IPS-11a (cell line): ENCODE results near the gene SOX10.
"Not testable (repeated sequence)": the region's sequence is repeated elsewhere in the genome, so short reads cannot be mapped to it uniquely, and the experiment has no call there.

Experiments used
- H3K4me3 ChIP-seq: one replicate; pipeline ENCODE4 v1.5.1; 2013; ENCODE audit warnings: low read depth, low read length, control low read depth

The SOX10 gene

GRCh38 chr22:37986371-37986770 lies 2.0 kb upstream of the SOX10 start:
- H3K4me3 ChIP-seq: no peak overlapping the region

DNA sequence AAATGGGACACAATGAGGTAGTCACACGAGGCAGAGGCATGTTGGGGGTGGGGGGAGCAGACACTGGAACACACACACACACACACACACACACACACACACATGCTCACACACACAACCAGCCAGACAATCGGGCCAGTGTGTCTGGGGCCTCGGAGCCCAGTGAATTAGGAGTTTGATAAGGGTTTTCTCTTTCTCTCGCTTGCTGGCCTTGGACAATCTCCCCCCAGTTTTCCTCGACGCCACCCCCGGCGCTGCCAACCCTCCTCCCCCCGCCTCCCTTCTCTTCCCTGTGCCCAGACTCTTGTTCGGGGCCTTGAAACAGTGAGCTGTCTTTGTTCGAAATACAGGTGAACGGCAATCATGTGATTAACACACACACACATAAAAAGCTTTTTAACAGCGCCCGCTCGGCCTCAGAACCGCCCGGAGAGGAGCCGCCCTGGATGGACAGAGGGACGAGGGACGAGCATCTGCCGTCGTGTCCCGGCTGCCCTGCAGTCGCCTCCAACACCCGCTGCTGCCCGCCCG lies 1.5 kb upstream of the SOX10 start:
- H3K4me3 ChIP-seq: no peak overlapping the region

- no peak overlapping the region for H3K4me3 ChIP-seq
These were observed 763 bp upstream of the SOX10 start for GRCh38 chr22:37985050-37985585.

GRCh38 chr22:37982938-37983859 lies 1.2 kb downstream of the SOX10 start:
- H3K4me3 ChIP-seq: no peak overlapping the region

DNA sequence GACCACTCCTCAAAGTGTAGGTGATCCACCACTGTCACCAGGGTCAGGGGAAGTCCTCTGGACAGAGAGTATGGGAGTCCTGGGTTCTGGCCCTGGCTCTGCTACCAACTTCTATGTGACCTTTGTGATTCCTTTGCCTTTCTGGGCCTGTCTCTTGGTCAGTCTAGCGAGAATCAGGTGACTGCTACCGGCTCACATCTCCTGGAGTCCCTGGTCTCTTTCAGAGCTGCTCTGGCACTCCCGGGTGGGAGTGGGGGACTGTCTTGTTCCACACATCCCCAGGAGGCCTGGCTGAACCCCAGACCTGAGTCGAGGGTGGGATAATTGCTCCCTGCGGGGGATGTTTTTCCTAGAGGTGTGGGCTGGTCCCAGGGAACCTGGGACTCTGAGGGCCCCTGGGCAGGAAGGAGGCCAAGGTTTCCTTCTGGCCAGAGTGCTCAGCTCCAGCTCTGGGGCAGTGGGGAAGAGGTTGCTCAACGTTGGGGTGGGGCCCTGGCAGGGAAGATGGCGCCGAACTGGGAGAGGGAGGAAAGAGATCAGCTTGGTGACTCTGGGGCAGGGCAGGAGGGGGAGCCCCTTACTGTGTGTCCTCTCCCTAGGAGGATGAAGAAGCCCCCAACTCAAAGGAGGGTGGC lies 2.1 kb downstream of the SOX10 start:
- no peak overlapping the region for H3K4me3 ChIP-seq

- no peak overlapping the region for H3K4me3 ChIP-seq
These were observed 2.9 kb downstream of the SOX10 start for GRCh38 chr22:37981282-37982011.

DNA sequence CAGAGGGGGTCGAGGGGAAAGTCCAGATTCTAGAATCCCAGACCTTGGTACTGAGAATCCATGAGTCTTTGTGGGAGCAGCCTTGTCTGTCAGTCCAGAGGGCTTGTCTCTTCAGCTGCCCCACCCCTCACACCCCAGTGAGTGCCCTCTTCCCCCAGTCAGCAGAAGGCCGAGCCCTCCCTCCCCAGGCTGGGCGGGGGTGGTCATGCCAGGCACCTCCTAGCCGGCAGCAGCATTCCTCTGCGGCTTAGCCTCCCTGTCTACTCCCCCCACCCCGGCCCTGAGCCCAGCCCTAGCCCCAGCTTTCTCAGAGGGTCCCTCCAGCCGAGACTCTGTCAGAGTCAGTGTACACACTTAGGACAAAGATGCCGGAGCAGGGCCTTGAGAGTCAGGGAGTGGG lies 4.6 kb downstream of the SOX10 start:
- H3K4me3 ChIP-seq: no peak overlapping the region

DNA sequence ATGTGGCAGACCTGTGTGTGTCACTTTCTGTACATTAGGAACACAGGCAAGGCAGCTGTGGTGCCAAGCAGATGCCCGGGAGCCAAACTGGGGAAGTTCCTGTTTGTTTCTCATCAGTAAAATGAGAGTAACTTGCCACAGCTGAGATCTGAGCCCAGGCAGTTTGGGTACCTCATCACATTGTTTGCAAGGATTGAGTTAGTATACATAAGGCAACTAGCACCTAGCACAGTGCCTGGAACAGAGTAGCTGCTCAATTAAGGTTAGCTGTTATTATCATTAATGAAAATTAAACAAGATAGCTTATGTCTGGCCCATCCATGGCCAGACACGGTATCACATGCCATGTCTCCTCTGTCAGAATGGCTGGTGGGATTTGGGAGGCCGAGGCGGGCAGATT lies 7.8 kb downstream of the SOX10 start:
- H3K4me3 ChIP-seq: no peak overlapping the region

DNA sequence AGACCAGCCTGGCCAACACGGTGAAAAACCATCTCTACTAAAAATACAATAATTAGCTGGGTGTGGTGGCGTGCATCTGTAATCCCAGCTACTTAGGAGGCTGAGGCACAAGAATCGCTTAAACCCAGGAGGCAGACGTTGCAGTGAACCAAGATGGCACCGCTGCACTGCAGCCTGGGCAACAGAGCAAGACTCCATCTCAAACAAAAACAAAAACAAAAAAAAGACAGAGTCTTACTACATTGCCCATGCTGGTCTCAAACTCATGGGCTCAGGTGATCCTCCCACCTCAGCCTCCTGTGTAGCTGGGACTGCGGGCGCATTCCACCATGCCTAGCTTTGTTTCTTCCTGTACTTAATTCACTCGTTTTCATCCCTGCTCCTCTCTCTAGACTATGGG lies 8.3 kb downstream of the SOX10 start:
- H3K4me3 ChIP-seq: not testable (repeated sequence)

GRCh38 chr22:37975153-37975552 lies 9.2 kb downstream of the SOX10 start:
- no peak overlapping the region for H3K4me3 ChIP-seq

- H3K4me3 ChIP-seq: no peak overlapping the region
These were observed 10.8 kb downstream of the SOX10 start for GRCh38 chr22:37973271-37974170.

GRCh38 chr22:37972527-37972926 lies 11.8 kb downstream of the SOX10 start:
- H3K4me3 ChIP-seq: no peak overlapping the region

DNA sequence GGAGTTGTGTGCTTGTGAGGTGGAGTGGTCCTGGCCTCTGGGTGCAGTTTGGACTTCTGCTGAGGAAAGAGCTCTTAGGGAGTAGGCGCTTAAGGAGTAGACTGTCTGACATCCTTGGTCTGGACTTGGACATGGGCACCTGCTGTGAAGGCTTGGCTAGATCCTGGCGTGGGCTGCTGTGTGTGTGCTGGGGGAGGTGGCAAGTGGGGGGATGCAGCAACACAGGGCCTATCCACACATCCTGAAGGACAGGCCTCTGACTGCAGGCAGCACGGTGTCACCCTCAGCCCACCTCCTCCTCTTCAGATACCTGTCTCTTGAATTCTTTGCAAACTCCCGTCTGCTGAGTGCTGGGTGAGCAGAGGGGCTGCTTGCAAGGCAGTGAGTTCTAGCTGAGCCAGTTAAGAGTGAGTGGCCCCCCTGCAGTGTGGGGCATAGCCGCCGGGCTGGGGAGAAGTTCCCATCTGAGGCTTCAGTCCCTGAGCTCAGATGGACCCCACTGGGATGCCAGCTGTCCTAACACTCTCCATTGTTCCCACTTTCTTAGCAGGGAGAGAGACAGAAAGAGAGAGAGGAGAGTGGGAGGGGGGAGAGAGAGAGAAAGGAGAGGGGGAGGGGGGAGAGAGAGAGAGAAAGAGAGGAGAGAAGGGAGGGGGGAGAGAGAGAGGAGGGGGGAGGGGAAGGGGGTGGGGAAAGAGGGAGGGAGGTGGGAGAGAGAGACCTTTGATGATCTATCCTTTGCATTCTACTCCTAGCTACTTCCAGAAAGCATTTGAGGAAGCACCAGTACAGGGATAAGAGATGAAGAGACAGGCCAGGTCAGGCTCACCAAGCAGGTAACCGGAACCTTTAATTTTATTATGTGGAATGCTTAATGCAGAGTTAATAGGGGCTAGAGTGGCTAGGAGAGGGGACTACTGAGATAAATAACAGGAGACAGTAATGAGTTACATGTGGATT lies 12.6 kb downstream of the SOX10 start:
- no peak overlapping the region for H3K4me3 ChIP-seq

DNA sequence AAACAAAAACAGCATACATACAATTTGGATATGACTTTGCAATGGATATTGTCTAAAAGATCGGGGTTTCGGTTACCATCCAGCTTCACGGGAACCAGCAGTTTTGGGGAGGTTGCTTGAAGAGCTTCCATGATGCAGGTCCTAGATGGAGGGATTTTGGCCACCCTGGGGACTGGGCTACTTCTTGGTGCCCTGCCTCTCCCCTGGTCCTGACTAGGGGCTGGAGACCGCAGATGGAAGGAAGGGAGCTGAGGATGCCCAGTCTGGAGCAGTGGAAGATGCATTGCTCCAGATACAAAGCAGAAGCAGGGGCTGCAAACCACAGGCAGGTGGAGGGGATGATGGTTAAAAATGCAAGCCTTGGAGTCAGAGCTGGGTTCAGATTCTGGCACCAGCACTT lies 13.5 kb downstream of the SOX10 start:
- no peak overlapping the region for H3K4me3 ChIP-seq

GRCh38 chr22:37968452-37969251 lies 15.7 kb downstream of the SOX10 start:
- H3K4me3 ChIP-seq: no peak overlapping the region

DNA sequence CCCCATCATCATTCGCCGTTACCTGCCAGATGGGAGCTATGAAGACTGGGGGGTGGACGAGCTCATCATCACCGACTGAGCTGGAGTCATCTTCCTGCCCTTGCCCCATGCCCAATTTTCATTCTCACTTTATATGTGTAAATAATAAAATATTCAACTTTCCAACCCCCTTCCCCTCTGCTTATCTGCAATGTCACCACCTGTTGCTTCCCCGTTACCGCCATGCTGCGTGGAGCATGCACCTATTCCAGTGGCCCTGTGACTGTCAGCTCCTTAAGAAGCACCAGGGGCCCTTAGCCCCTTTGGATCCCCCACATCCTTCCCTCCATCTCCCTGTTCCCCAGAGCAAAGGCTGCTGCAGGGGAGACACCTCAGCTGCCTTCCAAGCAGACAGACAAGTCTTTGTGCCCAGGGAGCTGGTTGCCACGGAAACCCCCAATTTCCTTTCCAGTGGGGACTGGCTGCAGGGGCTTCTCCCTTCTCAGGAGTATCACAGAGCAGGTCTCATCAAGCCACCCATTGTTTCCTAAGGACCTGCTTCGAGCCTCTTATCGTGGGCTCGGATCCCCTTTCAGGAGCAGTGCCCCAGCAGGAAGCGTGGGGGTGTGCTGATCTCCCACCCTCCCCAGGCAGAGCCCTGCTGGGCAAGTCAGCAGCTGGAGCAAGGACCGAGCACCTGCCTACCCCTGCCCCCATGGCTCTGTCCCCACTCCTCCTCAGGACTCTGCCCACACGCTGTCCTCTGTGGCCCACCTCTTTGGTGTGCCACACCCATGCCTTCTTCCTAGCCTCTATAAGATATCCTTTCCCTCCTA lies 16.5 kb downstream of the SOX10 start:
- no peak overlapping the region for H3K4me3 ChIP-seq

DNA sequence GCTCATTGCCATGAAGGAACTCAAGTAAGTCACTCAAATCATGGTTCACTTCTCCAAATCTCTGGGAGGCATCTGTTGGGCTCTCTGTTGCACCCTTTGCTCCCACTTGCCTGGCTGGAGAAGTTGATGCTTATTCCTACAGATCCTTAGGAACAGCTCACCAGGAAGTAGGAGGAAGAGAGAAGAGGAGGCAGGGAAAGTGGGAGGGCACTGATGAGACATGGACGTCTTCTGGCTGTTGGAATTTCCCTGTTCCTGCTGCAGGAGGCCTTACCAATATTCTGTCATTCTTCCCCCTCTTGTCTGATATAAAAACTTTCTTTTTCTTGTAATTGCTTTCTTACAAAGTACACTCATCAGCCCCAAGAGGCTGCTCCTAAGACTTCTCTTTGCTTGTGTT lies 17.2 kb downstream of the SOX10 start:
- no peak overlapping the region for H3K4me3 ChIP-seq
